ENCODE data around the gene CDC23.
"Not testable (repeated sequence)": the region's sequence is repeated elsewhere in the genome, so short reads cannot be mapped to it uniquely, and the experiment has no call there.

Gene CDC23

GRCh38 chr5:138143578-138143977, 69.5 kb downstream of the CDC23 start:
- not testable (repeated sequence) for DNase-seq (ENCODE audit: low spot score); FAIRE-seq

GRCh38 chr5:138141734-138142133, 71.4 kb downstream of the CDC23 start:
- no peak for DNase-seq (ENCODE audit: low spot score)
- FAIRE-seq, result no peak

GRCh38 chr5:138140268-138140667, 72.9 kb downstream of the CDC23 start:
- no peak for FAIRE-seq
- no peak for DNase-seq (ENCODE audit: low spot score)

GRCh38 chr5:138139781-138140090, 73.4 kb downstream of the CDC23 start:
- no peak for DNase-seq (ENCODE audit: low spot score)

GRCh38 chr5:138138949-138139780, 74.0 kb downstream of the CDC23 start, which contains the start of gene NME5:
TSS of gene NME5 (minus strand) at chr5:138139428. CDS start at chr5:138138780, 648 bp downstream.
- FAIRE-seq, result no peak

More at GRCh38 chr5:138139781-138140090, 73.4 kb downstream of the CDC23 start:
- FAIRE-seq, result no peak

More at GRCh38 chr5:138138949-138139780, 74.0 kb downstream of the CDC23 start, which contains the start of gene NME5:
- DNase-seq (ENCODE audit: low spot score), result peak; percentile 42

All from urothelium cell line (cell line).